ENCODE data around the gene ZNF672. TPM values are rescaled to one million over a fixed set of nuclear protein-coding genes. Genes with fewer than 3 reads are reported as not detected.

The ZNF672 gene
- total and polyA plus RNA-seq, 2 of the 4 experiments (the other 2 are of a cell fraction) = 6.6 to 12.6 TPM

DNA sequence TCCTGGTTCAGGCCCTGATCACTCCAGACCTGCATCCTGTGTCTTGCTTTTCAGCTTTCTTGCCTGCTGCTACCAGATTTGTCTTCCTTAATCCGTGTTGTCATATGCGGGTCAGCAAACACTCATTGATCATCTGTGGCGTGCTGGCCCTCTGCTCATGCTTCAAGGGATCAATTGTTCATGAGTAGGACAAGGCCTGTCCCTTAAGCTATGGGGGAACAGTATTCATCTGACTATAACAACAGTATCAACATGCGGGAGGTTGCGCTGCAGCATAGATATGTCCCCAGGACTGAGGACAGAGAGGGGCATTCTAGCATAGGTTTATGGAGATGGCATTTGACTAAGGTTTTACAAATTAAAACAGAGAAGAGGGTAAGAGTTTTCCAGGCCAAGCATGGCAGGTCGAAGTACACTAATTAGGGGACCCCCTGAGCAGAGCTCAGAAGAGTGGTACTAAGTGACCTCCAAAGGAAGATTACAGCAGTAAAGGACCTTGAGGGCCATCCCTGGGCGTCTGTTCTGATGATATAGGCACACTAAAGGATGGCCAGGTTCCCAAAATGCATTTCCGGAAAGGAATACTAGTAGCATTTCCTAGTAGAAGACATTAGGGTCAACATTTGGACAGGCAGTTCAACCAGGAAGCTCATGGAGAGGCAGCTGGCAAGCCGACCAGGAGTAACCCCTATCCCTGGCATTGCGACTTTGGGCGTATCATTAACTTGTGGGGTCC, 811 bp upstream of the ZNF672 start:
- H3K4me2 ChIP-seq (ENCODE audit: low read depth, low read length) = peak overlapping the region; percentile 75
- peak overlapping the region; percentile 62 for H3K4me3 ChIP-seq (ENCODE audit: insufficient read depth, low read depth, low read length)
- H3K79me1 ChIP-seq (ENCODE audit: low read depth in 1 of 2, low read length in 2 of 2) = peaks cover 16 to 27% of the 10 kb centered on the region in 2 experiments
- BruUV-seq (replicated peaks) = no TSS peak
- dilution Hi-C loops (cut with HindIII; ENCODE audit: low sequenced_read_pairs, unreplicated experiment) (no loop called here), in situ Hi-C loops (cut with MboI; ENCODE audit: low sequenced_read_pairs) (no loop called here), intact Hi-C loops (cut with micrococcal nuclease) (no loop called here)
- peak overlapping the region; percentile 36; the same call in 1 of the 2 replicates for H3K9ac ChIP-seq (ENCODE audit: low read depth, low read length)
- ChIA-PET CTCF (interaction anchor here (0.9 to 1.5 kb wide), 2 partner anchors 11 to 22 kb away, joined by 3 to 6 read pairs; partner anchors contain the start of genes SH3BP5L and ZNF692), POLR2A (ENCODE audit: unreplicated experiment) (interaction anchor here (1.0 kb wide), 1 partner anchor 11 kb away, joined by 4 read pairs; the partner anchor contains the start of gene SH3BP5L)
- H3K18ac ChIP-seq (ENCODE audit: low read depth, low read length) = no peak overlapping the region
- no peak overlapping the region for H4K5ac ChIP-seq (ENCODE audit: low read depth, low read length)
- no peaks in the 10 kb centered on the region for H3K9me3 ChIP-seq (ENCODE audit: control insufficient read depth, insufficient read depth, low read length)
- no peak overlapping the region for H3K4ac ChIP-seq (ENCODE audit: low read depth, low read length)
- H4K91ac ChIP-seq (ENCODE audit: insufficient read depth, low read depth, low read length) = no peak overlapping the region; the same call in 1 of the 2 replicates
- peak overlapping the region; percentile 36 to 73; a peak in 2 of 4 replicates for H4K8ac ChIP-seq (ENCODE audit: low read depth in 2 of 2, low read length in 2 of 2)
- H3K27me3 ChIP-seq (ENCODE audit: control insufficient read depth, insufficient read depth, low read length) = no peaks in the 10 kb centered on the region
- no peak overlapping the region for H3K56ac ChIP-seq (ENCODE audit: extremely low read depth, insufficient read depth, low read length)
- ATAC-seq (ENCODE audit: low read depth) (no peak), DNase-seq (no peak)
- no peaks in the 10 kb centered on the region for H4K20me1 ChIP-seq (ENCODE audit: insufficient read depth, low read length)
- no peak overlapping the region for H2BK120ac ChIP-seq (ENCODE audit: low read depth, low read length)
- no peaks in the 10 kb centered on the region for H3K9me1 ChIP-seq (ENCODE audit: insufficient read depth, low read length)
- H2AFZ ChIP-seq (replicated peaks; ENCODE audit: low read length, poor library complexity) = peak overlapping the region; percentile 90
- no peaks in the 10 kb centered on the region for H3K36me3 ChIP-seq (ENCODE audit: control insufficient read depth, insufficient read depth, low read length)
- H2BK15ac ChIP-seq (ENCODE audit: low read depth, low read length) = no peak overlapping the region
- H2BK20ac ChIP-seq (ENCODE audit: low read depth, low read length) = no peak overlapping the region
- H2AK5ac ChIP-seq (ENCODE audit: low read depth, low read length) = no peak overlapping the region
- TF ChIP-seq, protein P1, sequence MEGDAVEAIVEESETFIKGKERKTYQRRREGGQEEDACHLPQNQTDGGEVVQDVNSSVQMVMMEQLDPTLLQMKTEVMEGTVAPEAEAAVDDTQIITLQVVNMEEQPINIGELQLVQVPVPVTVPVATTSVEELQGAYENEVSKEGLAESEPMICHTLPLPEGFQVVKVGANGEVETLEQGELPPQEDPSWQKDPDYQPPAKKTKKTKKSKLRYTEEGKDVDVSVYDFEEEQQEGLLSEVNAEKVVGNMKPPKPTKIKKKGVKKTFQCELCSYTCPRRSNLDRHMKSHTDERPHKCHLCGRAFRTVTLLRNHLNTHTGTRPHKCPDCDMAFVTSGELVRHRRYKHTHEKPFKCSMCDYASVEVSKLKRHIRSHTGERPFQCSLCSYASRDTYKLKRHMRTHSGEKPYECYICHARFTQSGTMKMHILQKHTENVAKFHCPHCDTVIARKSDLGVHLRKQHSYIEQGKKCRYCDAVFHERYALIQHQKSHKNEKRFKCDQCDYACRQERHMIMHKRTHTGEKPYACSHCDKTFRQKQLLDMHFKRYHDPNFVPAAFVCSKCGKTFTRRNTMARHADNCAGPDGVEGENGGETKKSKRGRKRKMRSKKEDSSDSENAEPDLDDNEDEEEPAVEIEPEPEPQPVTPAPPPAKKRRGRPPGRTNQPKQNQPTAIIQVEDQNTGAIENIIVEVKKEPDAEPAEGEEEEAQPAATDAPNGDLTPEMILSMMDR (conservative IDR thresholded peaks at IDR 0.05; ENCODE audit: low read depth, low read length) = no peak
- TF ChIP-seq POLR2A (IDR thresholded peaks at IDR 0.05; ENCODE audit: low read depth, low read length) (no peak), CEBPB (IDR thresholded peaks at IDR 0.05; ENCODE audit: low read depth, low read length) (no peak), RAD21 (IDR thresholded peaks at IDR 0.05; ENCODE audit: low read length) (no peak)
- H2AK9ac ChIP-seq (replicated peaks; ENCODE audit: low read depth, low read length, poor library complexity) = no peak overlapping the region
- no peak overlapping the region for H3K27ac ChIP-seq (ENCODE audit: insufficient read depth, low read length)
- H2BK5ac ChIP-seq (ENCODE audit: low read depth, low read length, poor library complexity, severe bottlenecking) = no peak overlapping the region
- H3K23ac ChIP-seq (ENCODE audit: low read depth, low read length) = peak overlapping the region; percentile 28; the same call in 1 of the 2 replicates
- peaks cover 7% of the 10 kb centered on the region for H3K4me1 ChIP-seq (ENCODE audit: control insufficient read depth, insufficient read depth, low read length)
- no CpG with 5 or more reads among the region's 11 CpGs for WGBS, 2 experiments (ENCODE audit: extremely low coverage in 2 of 2, insufficient read length in 1 of 2)
- H3K14ac ChIP-seq (replicated peaks; ENCODE audit: low read depth, low read length) = no peak overlapping the region

All from IMR-90 (cell line).